GM20000 (cell line): Measurements from ENCODE around the gene CORO2A.

Experiments used
- DNase-seq: peaks from one replicate; pipeline ENCODE4 v3.0.0; 2012; ENCODE audit warnings: low spot score
- TF ChIP-seq, protein P1 (sequence below): IDR thresholded peaks from 2 replicates; pipeline ENCODE4 v1.5.1; 2012; ENCODE audit warnings: mild to moderate bottlenecking, control low read depth; ENCODE audit errors: extremely low read depth, missing control alignments

Gene CORO2A

GRCh38 chr9:98219364-98219716 lies 26.9 kb upstream of the CORO2A start:
- DNase-seq: no peak
- TF ChIP-seq, protein P1, sequence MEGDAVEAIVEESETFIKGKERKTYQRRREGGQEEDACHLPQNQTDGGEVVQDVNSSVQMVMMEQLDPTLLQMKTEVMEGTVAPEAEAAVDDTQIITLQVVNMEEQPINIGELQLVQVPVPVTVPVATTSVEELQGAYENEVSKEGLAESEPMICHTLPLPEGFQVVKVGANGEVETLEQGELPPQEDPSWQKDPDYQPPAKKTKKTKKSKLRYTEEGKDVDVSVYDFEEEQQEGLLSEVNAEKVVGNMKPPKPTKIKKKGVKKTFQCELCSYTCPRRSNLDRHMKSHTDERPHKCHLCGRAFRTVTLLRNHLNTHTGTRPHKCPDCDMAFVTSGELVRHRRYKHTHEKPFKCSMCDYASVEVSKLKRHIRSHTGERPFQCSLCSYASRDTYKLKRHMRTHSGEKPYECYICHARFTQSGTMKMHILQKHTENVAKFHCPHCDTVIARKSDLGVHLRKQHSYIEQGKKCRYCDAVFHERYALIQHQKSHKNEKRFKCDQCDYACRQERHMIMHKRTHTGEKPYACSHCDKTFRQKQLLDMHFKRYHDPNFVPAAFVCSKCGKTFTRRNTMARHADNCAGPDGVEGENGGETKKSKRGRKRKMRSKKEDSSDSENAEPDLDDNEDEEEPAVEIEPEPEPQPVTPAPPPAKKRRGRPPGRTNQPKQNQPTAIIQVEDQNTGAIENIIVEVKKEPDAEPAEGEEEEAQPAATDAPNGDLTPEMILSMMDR: no peak

- TF ChIP-seq, protein P1: no peak
- no peak for DNase-seq
These were observed 26.3 kb upstream of the CORO2A start for GRCh38 chr9:98218562-98219363.

DNA sequence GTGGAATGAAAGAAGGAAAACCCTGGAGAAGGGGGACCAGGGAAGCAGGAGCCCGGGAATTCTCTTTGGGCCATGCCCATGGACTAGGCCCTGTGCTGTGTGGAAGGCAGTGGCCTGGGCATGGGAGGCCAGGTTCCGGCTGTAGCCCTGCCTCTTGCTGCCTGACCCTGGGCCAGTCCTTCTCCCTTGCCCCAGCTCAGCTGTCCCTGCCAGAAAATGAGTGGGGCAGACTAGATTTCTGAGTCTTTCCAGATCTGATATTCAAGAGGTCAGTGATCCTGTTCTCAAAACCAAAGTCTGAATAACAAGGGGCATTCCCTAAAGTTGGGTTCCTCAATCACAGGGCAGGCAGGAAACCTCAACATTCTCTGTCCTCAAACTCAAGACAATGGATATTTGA lies 24.8 kb upstream of the CORO2A start:
- TF ChIP-seq, protein P1: no peak
- DNase-seq: no peak

GRCh38 chr9:98216391-98216790 lies 24.0 kb upstream of the CORO2A start:
- TF ChIP-seq, protein P1: no peak
- no peak for DNase-seq

GRCh38 chr9:98215821-98216220 lies 23.4 kb upstream of the CORO2A start:
- TF ChIP-seq, protein P1: no peak
- no peak for DNase-seq

GRCh38 chr9:98215271-98215670 lies 22.8 kb upstream of the CORO2A start:
- TF ChIP-seq, protein P1: no peak
- no peak for DNase-seq

- TF ChIP-seq, protein P1: no peak
These were observed 22.4 kb upstream of the CORO2A start for GRCh38 chr9:98214811-98215210.

More at GRCh38 chr9:98214811-98215210, 22.4 kb upstream of the CORO2A start:
- no peak for DNase-seq
